B cell (primary cell): Measurements from ENCODE around the gene THUMPD1.

Source experiments
- EZH2 ChIP-seq: IDR thresholded peaks from 2 replicates; pipeline ENCODE4 v1.6.1; 2012; ENCODE audit warnings: borderline replicate concordance, low read depth, mild to moderate bottlenecking, moderate library complexity, low read length; ENCODE audit not compliant: insufficient read depth, poor library complexity, severe bottlenecking
- TF ChIP-seq, protein P1 (sequence below): fragments of 200-600 bp; IDR thresholded peaks from one replicate; pipeline ENCODE4 v1.8.0; 2022; ENCODE audit warnings: antibody characterized with exemption, mild to moderate bottlenecking

GRCh38 chr16:20781697-20782096, 40.1 kb upstream of the THUMPD1 start:
- TF ChIP-seq, protein P1, sequence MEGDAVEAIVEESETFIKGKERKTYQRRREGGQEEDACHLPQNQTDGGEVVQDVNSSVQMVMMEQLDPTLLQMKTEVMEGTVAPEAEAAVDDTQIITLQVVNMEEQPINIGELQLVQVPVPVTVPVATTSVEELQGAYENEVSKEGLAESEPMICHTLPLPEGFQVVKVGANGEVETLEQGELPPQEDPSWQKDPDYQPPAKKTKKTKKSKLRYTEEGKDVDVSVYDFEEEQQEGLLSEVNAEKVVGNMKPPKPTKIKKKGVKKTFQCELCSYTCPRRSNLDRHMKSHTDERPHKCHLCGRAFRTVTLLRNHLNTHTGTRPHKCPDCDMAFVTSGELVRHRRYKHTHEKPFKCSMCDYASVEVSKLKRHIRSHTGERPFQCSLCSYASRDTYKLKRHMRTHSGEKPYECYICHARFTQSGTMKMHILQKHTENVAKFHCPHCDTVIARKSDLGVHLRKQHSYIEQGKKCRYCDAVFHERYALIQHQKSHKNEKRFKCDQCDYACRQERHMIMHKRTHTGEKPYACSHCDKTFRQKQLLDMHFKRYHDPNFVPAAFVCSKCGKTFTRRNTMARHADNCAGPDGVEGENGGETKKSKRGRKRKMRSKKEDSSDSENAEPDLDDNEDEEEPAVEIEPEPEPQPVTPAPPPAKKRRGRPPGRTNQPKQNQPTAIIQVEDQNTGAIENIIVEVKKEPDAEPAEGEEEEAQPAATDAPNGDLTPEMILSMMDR, result no peak
- no peak for TF ChIP-seq EZH2
